SK-N-DZ (cell line): ENCODE data around the gene LACC1.

ENCODE experiments used
- DNase-seq: peaks from one replicate; pipeline ENCODE4 v3.0.0-alpha.2; 2015; ENCODE audit warnings: low spot score

LACC1 gene

DNA sequence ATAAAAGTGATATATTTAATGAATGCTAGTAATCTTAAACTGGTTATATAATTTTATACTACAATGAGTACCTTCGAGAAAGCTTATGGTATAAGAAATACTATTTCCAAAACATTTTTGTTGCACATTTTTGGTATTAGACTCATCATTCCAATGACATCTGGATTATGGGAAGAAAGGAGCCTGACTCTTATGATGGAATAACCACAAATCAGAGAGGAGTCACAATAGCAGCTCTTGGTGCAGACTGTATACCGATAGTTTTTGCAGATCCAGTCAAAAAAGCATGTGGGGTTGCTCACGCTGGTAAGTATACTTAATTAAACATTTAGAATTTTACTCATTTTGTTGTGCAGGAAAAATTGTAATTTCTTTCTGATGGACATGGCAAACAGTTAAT, 3.9 kb downstream of the LACC1 start:
- DNase-seq, result no peak

DNA sequence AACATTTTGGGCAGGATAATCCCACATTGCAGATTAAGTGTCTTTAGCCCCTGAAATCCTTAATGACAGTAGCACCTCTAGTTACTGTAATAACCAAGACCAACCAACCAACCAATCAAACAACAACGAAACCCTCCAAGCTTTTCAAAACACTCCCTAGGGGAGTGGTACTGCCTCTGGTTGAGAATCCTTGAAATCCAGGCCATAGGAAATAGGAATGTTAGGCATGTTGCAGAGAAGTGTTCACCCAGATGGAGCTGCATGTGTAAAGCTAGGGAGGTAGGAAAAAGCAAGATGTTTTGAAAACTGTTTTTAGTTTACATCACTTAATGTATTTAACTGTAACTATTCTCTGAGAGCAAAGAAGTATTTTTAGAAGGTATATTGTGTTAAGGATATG, 4.5 kb downstream of the LACC1 start:
- DNase-seq, result no peak

- DNase-seq, result no peak
These were observed 14.7 kb downstream of the LACC1 start for GRCh38 chr13:43894438-43894837.

DNA sequence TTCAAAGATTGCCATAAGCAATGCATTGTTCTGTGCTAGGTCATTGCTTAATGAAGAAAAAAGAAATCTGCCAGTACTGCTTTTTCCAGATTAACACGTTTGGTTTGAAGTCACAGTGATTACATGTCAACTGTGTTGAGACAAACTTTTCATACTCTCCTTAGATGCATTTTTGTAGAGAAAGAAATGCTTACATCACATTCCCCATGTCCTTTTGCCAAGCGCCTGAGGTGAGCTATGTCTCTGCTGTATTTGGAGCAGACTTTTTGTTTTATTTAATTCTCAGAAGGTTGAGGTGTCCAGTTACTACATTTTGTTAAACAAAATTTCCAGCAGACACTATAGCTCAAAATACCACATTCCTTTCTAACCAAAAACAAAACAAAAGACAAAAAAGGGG, 16.2 kb downstream of the LACC1 start:
- DNase-seq, result no peak

GRCh38 chr13:43905435-43906031, 25.8 kb downstream of the LACC1 start:
- DNase-seq, result peak; percentile 63

DNA sequence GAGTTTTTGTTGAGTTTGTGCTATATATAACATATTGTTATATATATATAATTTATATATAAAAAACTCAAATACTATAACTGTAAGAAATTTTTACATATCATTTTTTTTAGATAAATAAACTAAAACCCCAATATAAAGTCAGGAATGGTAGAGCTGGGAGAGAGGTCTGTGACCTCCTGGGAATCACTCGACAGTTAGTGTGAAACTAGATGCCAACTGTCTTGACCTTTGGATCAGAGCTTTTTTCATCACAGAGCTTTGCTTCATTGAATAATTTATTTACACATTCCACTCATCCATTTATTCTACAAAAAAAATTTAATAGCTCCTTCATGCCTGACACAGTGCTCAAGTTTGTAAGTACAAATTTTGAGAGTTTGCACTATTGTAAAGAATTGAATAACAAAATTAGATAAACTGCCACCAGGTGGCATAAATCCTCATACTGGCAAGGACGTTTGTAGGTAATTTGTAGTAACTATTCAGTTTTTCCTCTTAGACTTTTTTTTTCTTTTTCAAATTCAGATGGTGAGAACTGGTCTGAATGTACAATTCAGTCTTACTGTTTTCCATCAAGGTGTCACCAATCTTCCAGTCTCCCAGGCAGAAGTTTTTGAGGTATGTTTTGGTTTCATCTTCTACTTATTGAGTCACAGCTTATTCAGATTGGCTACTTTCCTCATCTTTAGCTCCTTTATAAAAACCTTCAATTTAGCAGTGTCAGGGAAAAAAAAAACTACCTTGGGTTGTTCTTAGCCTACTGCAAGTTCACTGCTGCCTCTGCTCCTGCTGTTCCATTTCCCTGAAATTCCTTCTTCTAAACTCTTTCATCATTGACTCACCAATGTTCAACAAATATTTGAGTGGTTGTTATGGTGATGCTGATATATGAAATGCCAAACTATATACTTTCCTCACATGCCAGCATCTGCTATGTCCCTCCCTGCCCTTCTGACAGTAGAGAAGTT, 28.7 kb downstream of the LACC1 start:
- DNase-seq, result peak; percentile 15

- DNase-seq, result no peak
These were observed 31.2 kb downstream of the LACC1 start for GRCh38 chr13:43910856-43911255.

- DNase-seq, result no peak
These were observed 31.6 kb downstream of the LACC1 start for GRCh38 chr13:43911278-43911677.

GRCh38 chr13:43911871-43912270, 32.2 kb downstream of the LACC1 start:
- no peak for DNase-seq

- DNase-seq, result no peak
These were observed 35.7 kb downstream of the LACC1 start for GRCh38 chr13:43915451-43915850.

DNA sequence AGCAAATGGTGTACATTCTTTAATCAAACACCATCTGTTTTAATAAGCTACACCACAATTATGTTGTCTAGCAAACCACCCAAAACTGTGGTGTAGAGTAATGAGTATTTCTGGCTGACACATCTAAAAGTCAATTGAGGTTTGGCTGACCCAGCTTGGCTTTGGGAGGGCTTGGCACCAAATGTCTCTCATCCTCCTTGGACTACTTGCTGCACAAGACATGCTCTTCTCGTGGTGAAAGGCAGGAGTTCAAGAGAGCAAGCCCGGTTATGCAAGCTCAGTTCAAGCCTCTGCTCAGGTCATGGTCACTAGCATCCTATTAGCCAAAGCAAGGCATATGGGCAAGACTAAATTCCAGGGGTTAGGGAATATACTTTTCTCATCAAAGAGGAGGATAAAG, 37.1 kb downstream of the LACC1 start:
- no peak for DNase-seq

DNA sequence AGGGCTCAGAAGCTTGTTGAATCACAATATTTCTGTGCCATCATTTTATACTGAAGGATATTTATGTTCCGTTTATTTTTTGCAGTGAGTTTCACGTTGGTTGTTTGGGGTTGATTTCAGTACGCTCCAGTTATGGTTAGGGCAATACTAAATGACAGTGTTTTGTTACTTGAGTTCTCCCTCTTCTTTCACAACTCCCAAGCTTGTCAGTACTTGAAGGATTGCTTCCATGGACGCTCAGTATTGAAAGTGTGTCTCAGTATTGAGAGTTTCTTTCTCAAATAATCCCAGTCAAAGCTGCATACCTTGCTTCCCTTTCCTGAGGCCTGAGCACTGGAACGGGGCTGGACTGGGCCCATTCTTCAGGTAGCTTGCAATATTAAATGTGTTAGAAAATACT, 38.9 kb downstream of the LACC1 start:
- no peak for DNase-seq

- DNase-seq, result no peak
These were observed 41.4 kb downstream of the LACC1 start for GRCh38 chr13:43920965-43921674.

GRCh38 chr13:43924549-43925245, 45.0 kb downstream of the LACC1 start:
- DNase-seq, result no peak

DNA sequence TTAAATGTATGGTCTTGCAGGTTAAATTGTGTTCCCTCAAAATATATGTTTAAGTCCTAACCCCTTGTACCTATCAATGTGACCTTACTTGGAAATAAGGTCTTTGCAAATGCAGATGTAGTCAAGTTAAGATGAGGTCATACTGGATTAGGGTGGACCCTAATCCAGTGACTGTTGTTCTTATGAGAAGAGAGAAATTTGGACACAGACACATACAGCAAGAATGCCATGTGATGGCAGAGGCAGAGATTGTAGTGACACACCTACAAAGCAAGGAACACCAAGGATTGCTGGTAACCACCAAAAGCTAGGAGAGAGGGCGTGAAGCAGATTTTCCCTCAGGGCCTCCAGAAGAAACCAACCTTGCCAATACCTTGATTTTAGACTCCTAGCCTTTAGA, 50.2 kb downstream of the LACC1 start:
- no peak for DNase-seq

- no peak for DNase-seq
These were observed 53.7 kb downstream of the LACC1 start for GRCh38 chr13:43933378-43933777.

DNA sequence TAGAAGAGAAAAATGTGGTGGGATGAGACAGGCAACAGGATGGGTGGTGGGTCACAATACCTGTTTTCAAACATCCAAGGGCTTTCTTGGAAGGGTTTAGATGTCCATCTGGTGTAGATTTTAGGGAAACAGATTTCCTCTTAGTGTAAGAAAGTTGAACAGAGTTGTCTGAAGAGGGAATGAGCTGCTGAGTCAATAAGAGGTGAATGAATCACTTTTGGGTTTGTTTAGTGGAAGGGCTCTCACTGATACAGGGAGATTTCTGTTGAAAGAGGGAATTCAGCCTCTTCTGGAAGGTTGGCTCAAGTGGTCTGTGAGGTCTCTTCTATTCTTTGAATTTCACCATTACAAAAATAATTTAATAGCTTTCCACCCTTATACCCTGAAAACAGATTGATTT, 54.6 kb downstream of the LACC1 start:
- no peak for DNase-seq

GRCh38 chr13:43935878-43936277, 56.2 kb downstream of the LACC1 start:
- no peak for DNase-seq

DNA sequence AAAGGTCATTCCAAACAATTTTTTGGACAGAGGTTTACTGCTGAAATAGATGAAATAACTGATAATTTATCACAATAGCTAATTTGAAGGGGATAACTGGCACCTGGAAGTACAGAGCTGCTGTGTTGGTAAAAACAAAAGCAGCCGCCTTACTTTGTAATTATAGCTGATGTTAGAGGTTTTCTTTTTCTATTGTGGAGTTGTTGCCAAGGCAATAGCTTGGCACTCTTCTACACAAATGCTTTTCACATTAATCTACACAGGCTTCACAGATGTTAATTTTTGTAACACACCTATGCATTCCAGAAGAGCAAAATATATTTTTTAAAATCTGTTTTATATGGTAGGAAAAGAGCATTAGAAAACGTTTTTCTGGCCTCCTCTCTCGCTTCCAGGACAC, 56.9 kb downstream of the LACC1 start:
- no peak for DNase-seq

- no peak for DNase-seq
These were observed 58.1 kb downstream of the LACC1 start for GRCh38 chr13:43937839-43938238.

GRCh38 chr13:43938449-43938848, 58.7 kb downstream of the LACC1 start:
- no peak for DNase-seq

- DNase-seq, result no peak
These were observed 59.4 kb downstream of the LACC1 start for GRCh38 chr13:43939086-43939485.
